DND-41 (cell line): ENCODE measurements around the gene ANKRD18A.

Experiments used
- ATAC-seq: fragments of 200-7000 bp; cut with Tn5 transposase; 3 replicates; pipeline ENCODE4 v1.9.1; 2021; ENCODE audit warnings: low read depth; ENCODE audit not compliant: insufficient read depth
- DNase-seq: peaks from one replicate; pipeline ENCODE4 v3.0.0-alpha.2; 2020
- H2AFZ ChIP-seq: 2 replicates; pipeline ENCODE4 v1.6.0; 2012; ENCODE audit warnings: low read depth, low read length
- H3K27ac ChIP-seq: 2 replicates; pipeline ENCODE4 v1.5.1; 2012; ENCODE audit warnings: low read length, inconsistent platforms
- H3K27me3 ChIP-seq: fragments of 200-600 bp; sonication (generic); 2 replicates; pipeline ENCODE4 v1.6.0; 2012; ENCODE audit warnings: low read length, mild to moderate bottlenecking, inconsistent platforms; ENCODE audit not compliant: insufficient read depth, poor library complexity
- H3K36me3 ChIP-seq: 2 replicates; pipeline ENCODE4 v1.5.1; 2012; ENCODE audit warnings: low read length, inconsistent platforms; ENCODE audit not compliant: insufficient read depth
- H3K4me1 ChIP-seq: 2 replicates; pipeline ENCODE4 v1.5.1; 2012; ENCODE audit warnings: mild to moderate bottlenecking, low read length; ENCODE audit not compliant: insufficient read depth
- H3K4me2 ChIP-seq: 2 replicates; pipeline ENCODE4 v1.6.0; 2012; ENCODE audit warnings: mild to moderate bottlenecking, moderate library complexity, low read length, inconsistent platforms; ENCODE audit not compliant: insufficient read depth
- H3K4me3 ChIP-seq, 2 experiments: fragments of 200-600 bp in 1 of 2; shearing (Covaris generic) in 1 of 2; 2 replicates each; pipeline ENCODE4 v1.5.1; 2012 to 2016; ENCODE audit warnings: inconsistent platforms in 2 of 2, low read length in 2 of 2, mild to moderate bottlenecking in 2 of 2, low read depth in 1 of 2, moderate library complexity in 1 of 2
- H3K79me2 ChIP-seq: 2 replicates; pipeline ENCODE4 v1.6.0; 2012; ENCODE audit warnings: low read length, inconsistent platforms; ENCODE audit not compliant: insufficient read depth
- H3K9ac ChIP-seq: 2 replicates; pipeline ENCODE4 v1.6.0; 2012; ENCODE audit warnings: low read depth, mild to moderate bottlenecking, inconsistent platforms, low read length, moderate library complexity
- H3K9me3 ChIP-seq: 2 replicates; pipeline ENCODE4 v1.5.1; 2012; ENCODE audit warnings: low read length, moderate library complexity, mild to moderate bottlenecking, inconsistent platforms; ENCODE audit not compliant: insufficient read depth, severe bottlenecking
- H4K20me1 ChIP-seq: 2 replicates; pipeline ENCODE4 v1.6.0; 2012; ENCODE audit warnings: low read length; ENCODE audit not compliant: insufficient read depth
- CTCF ChIP-seq: IDR thresholded peaks from 2 replicates; pipeline ENCODE4 v1.5.1; 2012; ENCODE audit warnings: borderline replicate concordance, low read length, moderate library complexity, mild to moderate bottlenecking; ENCODE audit not compliant: poor library complexity, severe bottlenecking; ENCODE audit errors: extremely low read depth
- EZH2 ChIP-seq: IDR thresholded peaks from 3 replicates; pipeline ENCODE4 v1.6.1; 2012; ENCODE audit warnings: borderline replicate concordance, low read depth, mild to moderate bottlenecking, moderate library complexity, low read length, inconsistent platforms; ENCODE audit not compliant: severe bottlenecking

The ANKRD18A gene

GRCh38 chr9:38620483-38621433 lies at the start of gene ANKRD18A:
TSS of gene ANKRD18A (minus strand) at chr9:38620596. CDS start at chr9:38620285, 311 bp downstream.
- H3K4me3 ChIP-seq: no peak within 1 kb of the TSS
- peaks cover 10% of the 10 kb centered on the region for H3K9me3 ChIP-seq
- TF ChIP-seq CTCF: no peak
- no peak for TF ChIP-seq EZH2
- H3K27me3 ChIP-seq: no peaks in the 10 kb centered on the region
- H3K4me1 ChIP-seq: no peaks in the 10 kb centered on the region
- no peak within 1 kb of the TSS for H3K4me2 ChIP-seq
- H3K9ac ChIP-seq: no peak within 1 kb of the TSS
- no peaks in the 10 kb centered on the region for H3K36me3 ChIP-seq
- no peak for DNase-seq
- ATAC-seq: no peak
- H3K27ac ChIP-seq: no peak within 1 kb of the TSS
- H4K20me1 ChIP-seq: no peaks in the 10 kb centered on the region
- no peak within 1 kb of the TSS for H2AFZ ChIP-seq
- no peaks in the 10 kb centered on the region for H3K79me2 ChIP-seq

GRCh38 chr9:38668791-38669466 lies 48.5 kb upstream of the ANKRD18A start:
- Histone ChIP-seq H3K4me1 (no peaks in the 10 kb centered on the region), H4K20me1 (no peaks in the 10 kb centered on the region), H3K79me2 (no peaks in the 10 kb centered on the region), H3K36me3 (no peaks in the 10 kb centered on the region), H3K9me3 (no peaks in the 10 kb centered on the region), H3K27me3 (no peaks in the 10 kb centered on the region), H3K27ac (no peak overlapping the region), H2AFZ (no peak overlapping the region), H3K4me3 (no peak overlapping the region), H3K9ac (no peak overlapping the region), H3K4me2 (no peak overlapping the region)
- DNase-seq (no peak), ATAC-seq (no peak)
- TF ChIP-seq CTCF (no peak), EZH2 (no peak)

- peak; percentile 38 for TF ChIP-seq CTCF
- TF ChIP-seq EZH2: no peak
- Histone ChIP-seq H3K4me3 (no peak overlapping the region), H3K27me3 (no peaks in the 10 kb centered on the region), H3K9me3 (no peaks in the 10 kb centered on the region), H4K20me1 (no peaks in the 10 kb centered on the region), H3K9ac (no peak overlapping the region), H3K27ac (no peak overlapping the region), H3K4me1 (no peaks in the 10 kb centered on the region), H3K79me2 (no peaks in the 10 kb centered on the region), H3K4me2 (no peak overlapping the region), H2AFZ (no peak overlapping the region), H3K36me3 (no peaks in the 10 kb centered on the region)
- ATAC-seq (no peak), DNase-seq (no peak)
Observed at GRCh38 chr9:38662763-38663593, 42.6 kb upstream of the ANKRD18A start.
